A673 (cell line): ENCODE data around the gene LCN15.

ENCODE experiments used
- CTCF ChIP-seq: fragments of 300-800, 200-600 bp; sonication (generic); conservative IDR thresholded peaks from 2 replicates; pipeline ENCODE4 v1.5.1; 2017; ENCODE audit warnings: low read depth, mild to moderate bottlenecking, antibody characterized with exemption, low read length, moderate library complexity, mixed read lengths
- EZH2 ChIP-seq: fragments of 200-600 bp; sonication (generic); IDR thresholded peaks from 2 replicates; pipeline ENCODE4 v1.6.1; 2017; ENCODE audit warnings: borderline replicate concordance, low read depth, mild to moderate bottlenecking, mixed read lengths, antibody characterized with exemption, low read length; ENCODE audit not compliant: poor library complexity, severe bottlenecking

- TF ChIP-seq CTCF: no peak
- TF ChIP-seq EZH2: no peak
Measured at GRCh38 chr9:136720898-136721338, 43.4 kb downstream of the LCN15 start.
